Measurements from ENCODE around the gene BTC. TPM values are rescaled to one million over a fixed set of nuclear protein-coding genes. Genes with fewer than 3 reads are reported as not detected.

Gene BTC
- polyA plus RNA-seq, 1 of the 3 experiments (the other 2 are of a cell fraction): not detected

- H3K36me3 ChIP-seq (replicated peaks in 1 of 2; ENCODE audit: control insufficient read depth in 1 of 2, insufficient read depth in 2 of 2, low read length in 1 of 2): no peaks in the 10 kb centered on the region
- no peak overlapping the region for H3K27ac ChIP-seq (ENCODE audit: low read depth in 2 of 2, low read length in 1 of 2)
- H3K9ac ChIP-seq: no peak overlapping the region
- no peak for DNase-seq
- ChIA-PET CTCF (no interaction called here), POLR2A (no interaction called here)
- H3K79me2 ChIP-seq (ENCODE audit: insufficient read depth): no peaks in the 10 kb centered on the region
- no peak overlapping the region for H3K4me3 ChIP-seq (ENCODE audit: low read depth in 2 of 2, low read length in 1 of 2)
- 9% methylated on average over 4 of the region's 4 CpGs for WGBS (ENCODE audit: low lambda C conversion rate)
- H4K20me1 ChIP-seq (ENCODE audit: insufficient read depth): no peaks in the 10 kb centered on the region
- H3K4me1 ChIP-seq (ENCODE audit: control insufficient read depth in 1 of 2, insufficient read depth in 2 of 2, low read depth in 1 of 2, low read length in 1 of 2): no peaks in the 10 kb centered on the region
- no peak overlapping the region for H3K4me2 ChIP-seq
- H3K27me3 ChIP-seq (ENCODE audit: insufficient read depth): peaks cover 38% of the 10 kb centered on the region; the same call in 1 of the 2 replicates
- H2AFZ ChIP-seq (ENCODE audit: low read depth): no peak overlapping the region
- no peaks in the 10 kb centered on the region for H3F3A ChIP-seq (replicated peaks; ENCODE audit: insufficient read depth)
- no peaks in the 10 kb centered on the region for H3K9me2 ChIP-seq
- no peak for TF ChIP-seq FOXM1 (IDR thresholded peaks at IDR 0.05; ENCODE audit: low read depth)
- no peak for TF ChIP-seq CHD2 (IDR thresholded peaks at IDR 0.05; ENCODE audit: low read length, partially characterized antibody)
- no peak for TF ChIP-seq MXI1 (IDR thresholded peaks at IDR 0.05; ENCODE audit: low read depth, low read length)
- no peak for TF ChIP-seq TEAD4 (IDR thresholded peaks at IDR 0.05; ENCODE audit: borderline replicate concordance, insufficient read depth)
- no peak for TF ChIP-seq POLR2AphosphoS5 (IDR thresholded peaks at IDR 0.05; ENCODE audit: low read depth, low read length)
- TF ChIP-seq USF2 (IDR thresholded peaks at IDR 0.05; ENCODE audit: borderline replicate concordance, low read depth, low read length): no peak
- no peak for TF ChIP-seq RCOR1 (IDR thresholded peaks at IDR 0.05; ENCODE audit: low read length)
- no peak for TF ChIP-seq TAF1 (IDR thresholded peaks at IDR 0.05; ENCODE audit: borderline replicate concordance, low read depth, low read length)
- TF ChIP-seq REST (IDR thresholded peaks at IDR 0.05; ENCODE audit: low read depth, low read length): no peak
- no peak for TF ChIP-seq YY1 (IDR thresholded peaks at IDR 0.05; ENCODE audit: low read depth)
- no peak for TF ChIP-seq SMC3 (IDR thresholded peaks at IDR 0.05; ENCODE audit: low read depth, low read length)
- TF ChIP-seq SIN3A (IDR thresholded peaks at IDR 0.05; ENCODE audit: borderline replicate concordance, low read depth, low read length): no peak
- no peak for TF ChIP-seq IRF3 (IDR thresholded peaks at IDR 0.05; ENCODE audit: low read depth, low read length)
- no peak for TF ChIP-seq NFIC (IDR thresholded peaks at IDR 0.05; ENCODE audit: borderline replicate concordance)
- no peaks in the 10 kb centered on the region for H3K9me3 ChIP-seq
These were observed 2.3 kb upstream of the BTC start for GRCh38 chr4:74796631-74797030.

Measured in SK-N-SH (cell line).